ENCODE data around the gene FOXD2. TPM values are rescaled to one million over a fixed set of nuclear protein-coding genes. Genes with fewer than 3 reads are reported as not detected.

Gene FOXD2
- under 1 TPM in 2 of 4 donors, not detected in 2; 0.12 to 0.16 TPM for total RNA-seq

- ATAC-seq (ENCODE audit: low FRiP score) = peak; percentile 73
- DNase-seq (ENCODE audit: low spot score) = peak; percentile 71
- peak in 2 of 3 donors; percentile 62 to 75 for TF ChIP-seq CTCF (IDR thresholded peaks at IDR 0.05)
These were observed at the start of gene FOXD2 for GRCh38 chr1:47437447-47438164. FOXD2 (plus strand) TSS chr1:47438044; CDS start chr1:47438136, 92 bp downstream.

GRCh38 chr1:47388891-47389238, 49.0 kb upstream of the FOXD2 start:
- ATAC-seq (ENCODE audit: low FRiP score) (peak; percentile 70), DNase-seq (ENCODE audit: low spot score) (peak; percentile 49)
- TF ChIP-seq CTCF (IDR thresholded peaks at IDR 0.05) = peak in 1 of 3 donors; percentile 68

GRCh38 chr1:47389731-47390130, 48.1 kb upstream of the FOXD2 start:
- TF ChIP-seq CTCF (IDR thresholded peaks at IDR 0.05) = no peak
- DNase-seq (ENCODE audit: low spot score) (no peak), ATAC-seq (ENCODE audit: low FRiP score) (no peak)

- no peak for DNase-seq (ENCODE audit: low spot score)
- TF ChIP-seq CTCF (IDR thresholded peaks at IDR 0.05) = no peak
- no peak for ATAC-seq (ENCODE audit: low FRiP score)
These were observed 47.0 kb upstream of the FOXD2 start for GRCh38 chr1:47390843-47391242.

GRCh38 chr1:47393141-47393540, 44.7 kb upstream of the FOXD2 start:
- no peak for DNase-seq (ENCODE audit: low spot score)
- no peak for ATAC-seq (ENCODE audit: low FRiP score)

GRCh38 chr1:47395433-47395832, 42.4 kb upstream of the FOXD2 start:
- ATAC-seq (ENCODE audit: low FRiP score) (no peak), DNase-seq (ENCODE audit: low spot score) (no peak)
- TF ChIP-seq CTCF (IDR thresholded peaks at IDR 0.05) = no peak

More at GRCh38 chr1:47393141-47393540, 44.7 kb upstream of the FOXD2 start:
- no peak for TF ChIP-seq CTCF (IDR thresholded peaks at IDR 0.05)

GRCh38 chr1:47396671-47397196, 41.1 kb upstream of the FOXD2 start:
- DNase-seq (ENCODE audit: low spot score) (no peak), ATAC-seq (ENCODE audit: low FRiP score) (no peak)
- TF ChIP-seq CTCF (IDR thresholded peaks at IDR 0.05) = no peak

Data from omental fat pad (tissue), 4 donors.